ENCODE data around the gene SPDYE4.
"Not testable (repeated sequence)": the region's sequence is repeated elsewhere in the genome, so short reads cannot be mapped to it uniquely, and the experiment has no call there.

The SPDYE4 gene, protein sequence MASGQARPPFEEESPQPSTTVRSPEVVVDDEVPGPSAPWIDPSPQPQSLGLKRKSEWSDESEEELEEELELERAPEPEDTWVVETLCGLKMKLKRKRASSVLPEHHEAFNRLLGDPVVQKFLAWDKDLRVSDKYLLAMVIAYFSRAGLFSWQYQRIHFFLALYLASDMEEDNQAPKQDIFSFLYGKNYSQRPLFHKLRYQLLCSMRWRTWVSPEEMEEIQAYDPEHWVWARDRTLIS

DNA sequence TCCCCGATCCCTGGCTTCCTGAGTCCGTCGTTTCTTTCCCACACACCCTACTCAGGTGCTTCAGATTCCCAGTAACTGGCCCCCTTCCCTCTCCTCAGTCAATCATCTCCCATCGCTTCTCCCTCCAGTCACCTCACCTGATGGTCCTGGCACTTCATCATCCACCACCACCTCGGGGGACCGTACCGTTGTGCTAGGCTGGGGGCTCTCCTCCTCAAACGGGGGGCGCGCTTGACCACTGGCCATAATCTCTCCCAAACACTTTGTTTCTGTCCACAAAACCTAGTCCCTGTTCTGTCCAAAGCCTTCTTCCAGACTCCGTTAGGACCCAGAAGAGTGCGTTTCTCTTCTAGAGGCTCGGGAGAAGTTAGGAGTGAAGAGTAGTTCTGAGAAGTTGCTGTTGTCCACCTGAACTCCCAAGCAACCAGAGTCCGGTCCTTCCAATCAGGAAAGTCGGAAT lies at the start of gene SPDYE4:
SPDYE4 (minus strand) TSS at position 410 of the 460 bp plus-strand sequence; CDS start at position 246, 164 bp downstream.
- no peak for DNase-seq (ENCODE audit: low read depth)

DNA sequence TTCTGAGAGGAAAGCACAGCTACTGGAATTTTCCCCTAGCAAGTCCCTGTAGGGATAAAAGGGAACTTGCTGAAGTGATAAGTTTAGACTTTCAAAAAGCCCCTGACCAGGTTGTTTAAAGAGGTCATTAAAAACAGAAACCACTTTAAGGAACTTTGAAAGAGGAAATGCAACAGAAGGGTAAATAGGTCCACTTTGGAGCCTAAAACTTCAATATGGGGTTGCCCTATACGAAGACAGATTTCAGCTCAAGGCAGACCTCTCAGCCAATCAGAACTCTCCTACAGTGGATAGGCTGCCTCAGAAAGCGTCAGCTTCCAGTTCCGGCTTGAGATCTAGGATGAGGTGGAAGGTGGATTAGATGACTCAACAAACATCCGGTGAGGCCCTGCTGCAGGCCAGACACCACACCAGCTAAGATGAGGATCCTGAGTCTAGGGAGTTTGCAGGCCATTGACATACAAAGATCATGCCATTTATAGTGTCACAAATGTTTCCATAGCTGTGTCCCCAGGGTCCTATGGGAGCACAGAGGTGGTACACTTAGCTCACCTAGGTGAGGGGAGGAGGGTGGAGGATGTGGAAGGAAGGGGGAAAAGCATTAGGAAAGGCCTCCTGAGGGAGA lies 48.7 kb upstream of the SPDYE4 start:
- DNase-seq (ENCODE audit: low read depth), result no peak

DNA sequence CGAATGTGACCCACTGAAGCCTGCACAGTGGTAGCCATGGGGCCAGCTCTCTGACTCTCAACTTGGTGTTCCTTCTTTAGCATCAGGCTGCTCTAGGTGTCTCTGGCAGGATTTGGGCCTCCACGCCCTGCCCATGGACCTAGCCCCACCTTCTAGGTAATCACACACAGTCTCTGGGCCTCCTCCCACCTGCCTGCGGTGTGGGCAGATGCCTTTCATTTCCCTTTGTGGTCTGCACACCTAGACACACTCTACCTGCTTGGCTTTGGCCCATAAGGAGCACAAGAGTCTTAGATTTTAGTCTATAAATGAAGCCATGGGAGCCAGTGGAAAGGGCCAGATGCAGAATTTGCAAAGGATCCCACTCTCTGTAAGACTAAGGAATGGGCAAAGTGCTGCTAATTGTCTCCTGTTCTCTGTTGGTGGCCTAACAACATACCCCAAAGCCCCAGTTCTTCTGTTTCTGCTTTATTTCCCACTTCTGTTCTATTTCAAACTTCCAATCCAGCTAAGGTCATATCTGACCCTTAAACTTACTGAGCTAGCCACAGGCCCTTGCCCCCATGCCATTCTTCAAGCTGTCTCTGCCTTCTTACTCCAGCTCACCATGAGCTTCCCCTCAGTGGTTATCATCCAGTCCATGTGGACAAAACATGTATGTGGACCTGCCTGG lies 48.0 kb upstream of the SPDYE4 start:
- DNase-seq (ENCODE audit: low read depth), result no peak

DNA sequence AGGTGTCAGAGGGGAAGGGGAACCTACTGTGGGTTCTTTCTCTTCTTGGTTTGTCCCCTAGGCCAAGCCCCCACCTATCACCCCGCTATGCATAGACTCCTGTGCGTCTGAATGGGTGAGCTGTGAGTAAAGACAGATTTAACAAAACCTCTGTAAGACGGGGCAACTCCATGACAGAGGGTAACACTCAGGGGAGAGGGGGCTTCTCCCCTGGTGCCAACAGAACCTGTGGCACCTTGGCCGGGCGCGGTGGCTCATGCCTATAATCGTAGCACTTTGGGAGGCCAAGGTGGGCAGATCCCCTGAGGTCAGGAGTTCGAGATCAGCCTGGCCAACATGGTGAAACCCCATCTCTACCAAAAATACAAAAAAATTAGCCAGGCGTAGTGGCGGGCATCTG lies 47.0 kb upstream of the SPDYE4 start:
- DNase-seq (ENCODE audit: low read depth), result not testable (repeated sequence)

DNA sequence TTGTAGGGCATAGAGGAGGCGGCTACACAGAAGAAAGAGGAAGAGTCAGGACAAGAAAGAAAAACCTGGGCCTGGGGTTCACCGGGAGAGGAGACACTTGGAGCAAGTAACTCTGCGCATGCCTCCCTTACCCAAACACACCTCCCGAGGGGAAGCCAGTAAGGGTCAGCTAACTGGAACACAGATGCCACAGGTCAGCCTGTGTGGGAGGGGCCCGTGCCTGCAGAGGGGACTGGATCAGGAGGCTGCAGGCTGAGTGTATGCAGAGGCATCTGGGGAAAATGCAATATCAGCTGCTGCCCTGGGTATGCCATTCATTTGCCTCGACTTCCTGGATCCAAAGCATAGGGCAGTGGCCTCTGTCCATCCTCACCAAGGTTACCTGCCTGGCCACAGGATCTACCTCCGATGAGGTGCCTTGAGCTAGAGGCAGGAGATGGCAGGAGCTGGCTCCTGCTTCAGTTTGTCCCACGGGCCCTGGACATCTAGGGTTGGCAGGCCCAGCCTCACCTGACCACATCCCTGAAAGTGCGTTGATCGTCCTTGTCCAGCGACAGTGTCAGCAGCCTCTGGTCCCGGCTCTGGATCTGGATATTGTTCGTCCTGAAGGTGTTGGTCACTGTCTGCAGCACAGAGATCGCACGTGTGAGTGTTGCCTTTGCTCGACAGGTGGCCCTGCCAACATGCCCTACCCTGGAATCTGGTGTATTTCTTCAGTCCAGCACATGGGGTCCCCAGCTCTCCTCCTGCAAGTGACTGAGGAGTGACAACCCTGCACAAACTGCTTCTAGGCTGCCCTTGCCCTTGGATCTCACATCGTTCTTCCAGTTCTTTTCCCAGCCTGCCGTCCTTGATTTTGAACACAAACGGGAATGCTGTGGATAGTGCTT lies 45.4 kb upstream of the SPDYE4 start:
- DNase-seq (ENCODE audit: low read depth), result no peak

DNA sequence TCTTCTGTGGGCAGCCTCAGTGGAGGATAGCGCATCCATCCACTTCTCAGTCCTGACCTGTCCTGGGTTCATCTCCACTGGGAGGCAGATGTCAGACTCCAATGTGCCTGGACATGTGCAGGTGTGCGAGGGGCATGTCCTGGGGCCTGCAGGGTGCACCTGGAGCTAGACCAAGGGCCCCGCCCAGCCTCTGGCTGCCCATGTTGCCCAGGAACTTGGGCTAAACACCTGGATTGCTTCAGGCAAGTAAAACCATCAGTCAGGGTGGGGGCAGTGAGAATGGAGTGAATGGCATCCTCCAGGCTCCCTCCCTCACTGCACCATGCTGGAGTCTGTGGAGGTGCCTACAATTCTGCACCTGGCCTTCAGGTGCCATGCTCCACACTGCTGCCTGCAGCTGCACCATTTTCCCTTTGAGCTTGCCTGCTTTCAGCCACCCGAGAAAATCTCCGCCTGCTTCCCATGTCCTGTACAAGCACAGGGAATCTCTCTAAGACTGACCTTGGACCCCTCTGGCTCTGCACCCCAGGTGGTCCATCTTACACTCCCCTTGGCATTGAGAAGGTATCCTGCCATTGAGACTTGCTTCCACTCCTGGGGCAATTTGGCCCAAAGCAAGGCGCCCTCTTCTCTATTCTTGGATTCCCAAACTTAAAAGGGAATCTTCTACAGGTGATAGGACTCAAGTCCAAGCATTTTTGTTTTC lies 42.9 kb upstream of the SPDYE4 start:
- DNase-seq (ENCODE audit: low read depth), result no peak

DNA sequence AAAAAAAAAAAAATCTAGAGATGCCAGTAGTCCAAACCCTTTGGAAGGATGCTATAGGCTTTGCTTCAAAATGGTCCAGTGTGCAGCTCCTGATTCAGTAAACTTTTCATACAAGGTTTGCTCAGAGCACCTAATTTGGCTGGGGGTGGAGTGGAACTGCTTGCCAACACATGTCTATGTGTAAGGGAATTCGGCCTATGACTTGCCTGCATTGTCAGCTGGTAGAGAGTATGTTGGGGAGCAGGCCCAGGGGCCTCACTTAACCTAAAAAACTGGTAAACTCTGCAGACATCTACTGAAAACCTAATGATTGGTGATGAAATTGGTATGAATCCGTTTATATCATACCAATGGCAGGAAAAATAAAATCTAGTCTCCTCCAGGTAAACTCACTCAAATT lies 42.3 kb upstream of the SPDYE4 start:
- DNase-seq (ENCODE audit: low read depth), result no peak

DNA sequence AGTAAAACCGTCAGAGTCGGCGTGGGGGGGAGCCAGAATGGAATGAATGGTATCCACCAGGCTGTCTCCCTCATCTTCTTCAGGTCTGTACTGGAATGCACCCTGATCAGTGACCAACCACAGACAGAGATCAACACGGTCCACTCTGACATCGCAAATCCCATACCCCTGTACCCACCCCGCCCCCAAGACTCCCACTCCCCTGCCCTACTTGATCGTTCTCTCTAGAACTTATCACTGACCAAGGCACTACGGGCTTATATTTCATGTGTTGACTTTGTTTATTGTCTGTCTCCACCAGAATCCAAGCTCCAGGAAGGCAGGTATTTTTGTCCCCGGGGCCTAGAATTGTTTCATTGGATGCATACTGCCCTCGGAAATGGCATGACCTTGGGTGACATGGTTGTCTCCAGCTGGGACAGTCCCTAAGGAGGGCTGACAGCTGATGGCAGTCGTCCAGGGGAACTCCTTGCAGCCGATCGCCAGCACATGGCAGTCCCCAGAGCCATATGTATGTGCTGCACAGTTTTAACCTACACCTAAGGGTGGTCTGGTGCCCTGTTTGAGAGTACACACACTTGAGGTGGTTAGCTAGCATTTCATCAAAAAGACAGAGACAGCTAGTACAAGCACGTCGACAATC lies 41.3 kb upstream of the SPDYE4 start:
- no peak for DNase-seq (ENCODE audit: low read depth)

DNA sequence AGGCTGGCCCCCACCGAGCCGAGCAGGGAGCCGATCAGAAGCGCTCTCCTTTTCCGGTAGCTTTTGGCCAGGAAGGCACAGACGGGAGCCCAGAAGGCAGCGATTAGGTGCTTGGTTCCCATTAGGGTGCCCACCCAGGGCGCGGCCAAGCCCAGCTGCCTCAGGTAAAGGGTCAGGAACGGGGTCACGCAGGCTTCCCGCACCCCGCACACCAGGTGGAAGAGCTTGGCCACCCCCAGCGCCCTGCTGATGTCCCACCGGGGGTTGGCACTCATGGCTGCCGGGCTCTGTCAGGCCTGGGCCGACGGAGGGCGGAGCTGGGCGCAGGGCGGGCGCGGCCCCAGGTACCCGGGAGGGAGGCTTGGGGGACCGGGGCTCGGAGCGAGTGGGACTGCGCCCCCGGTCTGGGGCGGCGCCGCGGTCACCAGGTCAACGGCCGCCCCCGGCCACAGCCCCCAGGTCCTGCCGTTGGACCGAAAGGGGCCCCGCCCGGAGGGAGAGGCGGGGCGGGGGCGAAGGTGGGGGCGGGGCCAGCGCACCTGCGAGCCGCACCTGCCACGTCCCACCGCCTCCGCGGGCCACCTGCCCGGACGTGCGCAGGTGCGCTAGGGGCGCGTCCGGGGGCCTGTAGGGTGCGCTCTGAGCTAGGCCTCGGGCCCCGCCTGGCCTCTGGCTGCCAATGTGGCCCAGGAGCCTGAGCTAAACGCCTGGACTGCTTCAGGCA lies 40.7 kb upstream of the SPDYE4 start, which contains the start of gene MFSD6L:
MFSD6L (minus strand) TSS at position 520 of the 724 bp plus-strand sequence; CDS start at position 275, 245 bp downstream.
- no peak for DNase-seq (ENCODE audit: low read depth)

DNA sequence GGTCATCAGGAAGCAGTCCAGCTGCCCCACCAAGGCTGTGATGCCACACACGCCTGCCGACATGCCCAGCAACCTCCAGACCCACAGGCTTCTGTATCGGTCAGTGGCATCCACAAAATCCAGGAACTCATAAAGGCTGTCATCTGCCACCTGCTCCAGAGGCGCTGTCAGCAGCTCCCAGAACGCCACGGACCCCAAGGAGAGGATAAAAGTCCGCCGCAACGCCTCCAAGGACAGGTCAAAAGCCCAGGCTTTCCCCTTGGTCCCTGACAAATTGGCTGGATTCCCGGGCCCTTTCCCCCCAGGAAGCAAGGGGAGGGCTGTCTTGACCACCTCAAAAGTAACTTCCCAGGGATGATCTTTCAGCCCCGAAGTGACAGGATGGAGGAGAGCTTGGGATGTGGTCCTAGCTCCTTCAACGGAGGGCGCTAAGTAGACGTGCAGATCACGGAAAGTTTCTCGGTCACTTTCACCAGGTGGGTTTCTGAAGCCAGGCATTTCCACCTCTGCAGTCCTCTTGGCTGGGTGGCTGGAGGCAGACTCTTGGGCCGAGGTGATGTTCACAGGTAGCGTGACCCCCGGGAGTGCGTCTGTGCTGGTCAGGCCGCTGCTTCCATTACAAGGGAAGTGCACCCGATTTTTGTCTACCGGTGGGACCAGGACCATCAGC lies 40.0 kb upstream of the SPDYE4 start:
- DNase-seq (ENCODE audit: low read depth), result no peak

DNA sequence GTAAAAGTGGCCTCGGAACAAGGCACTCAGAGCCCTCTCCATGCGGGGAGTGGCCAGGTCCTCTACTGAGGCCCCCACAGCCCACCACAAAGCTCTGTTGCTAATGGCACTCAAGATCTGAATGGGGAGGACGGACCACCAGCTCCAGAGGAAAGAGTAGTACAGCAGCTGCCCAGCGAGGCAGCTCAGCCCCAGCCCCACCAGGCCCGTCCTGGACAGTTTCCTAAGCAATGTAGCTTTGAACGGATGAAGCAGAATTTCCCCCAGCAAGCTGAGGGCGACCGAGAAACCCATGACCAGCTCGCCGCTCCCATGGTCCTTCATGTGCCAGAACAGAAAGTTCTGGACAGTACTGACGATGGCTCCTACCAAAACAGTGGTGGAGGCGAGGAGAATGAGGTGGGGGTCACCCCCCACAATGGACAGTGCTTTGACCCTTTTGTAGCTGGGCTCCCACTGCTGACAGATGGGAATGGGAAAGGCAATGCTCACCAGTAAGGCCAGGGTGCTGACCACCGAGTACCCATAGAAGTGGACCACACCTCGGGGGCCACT lies 39.4 kb upstream of the SPDYE4 start:
- no peak for DNase-seq (ENCODE audit: low read depth)

DNA sequence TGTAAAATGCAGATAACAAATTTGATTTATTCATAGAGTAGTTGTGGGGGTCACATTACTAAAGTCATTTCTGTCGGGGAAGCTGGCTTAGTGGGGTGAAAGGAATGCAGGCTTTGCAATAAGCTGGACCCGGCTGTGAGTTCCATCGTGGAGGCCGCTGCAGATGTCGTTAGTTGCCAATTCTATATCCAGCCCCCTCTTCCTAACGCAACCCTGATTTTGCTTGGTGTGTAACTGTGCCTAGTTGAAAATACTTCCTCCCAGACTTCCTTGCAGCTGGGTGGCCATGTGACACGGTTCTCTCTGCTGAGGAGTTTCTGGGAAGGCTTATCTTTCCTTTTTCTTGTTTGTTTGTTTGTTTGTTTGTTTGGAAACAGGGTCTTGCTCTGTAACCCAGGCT lies 36.3 kb upstream of the SPDYE4 start:
- DNase-seq (ENCODE audit: low read depth), result no peak

DNA sequence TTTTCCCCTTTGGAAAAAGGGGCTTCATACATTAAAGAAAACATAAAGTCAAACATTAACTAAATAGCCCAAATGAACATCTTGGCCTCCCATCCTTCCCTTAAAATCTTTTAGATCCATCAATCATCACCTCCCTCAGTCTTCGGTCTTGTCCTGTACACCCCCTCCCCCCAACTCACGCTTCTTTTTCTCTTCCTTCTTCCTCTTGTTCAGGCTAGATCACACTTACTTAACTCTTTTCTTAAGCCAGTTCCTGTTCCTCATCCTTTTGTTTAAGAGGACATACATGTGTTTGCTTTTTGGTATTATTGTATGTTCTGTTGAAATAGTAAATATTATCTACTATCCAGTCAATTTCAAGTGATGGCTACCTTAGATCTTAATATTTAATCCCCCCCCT lies 35.3 kb upstream of the SPDYE4 start:
- DNase-seq (ENCODE audit: low read depth), result no peak

DNA sequence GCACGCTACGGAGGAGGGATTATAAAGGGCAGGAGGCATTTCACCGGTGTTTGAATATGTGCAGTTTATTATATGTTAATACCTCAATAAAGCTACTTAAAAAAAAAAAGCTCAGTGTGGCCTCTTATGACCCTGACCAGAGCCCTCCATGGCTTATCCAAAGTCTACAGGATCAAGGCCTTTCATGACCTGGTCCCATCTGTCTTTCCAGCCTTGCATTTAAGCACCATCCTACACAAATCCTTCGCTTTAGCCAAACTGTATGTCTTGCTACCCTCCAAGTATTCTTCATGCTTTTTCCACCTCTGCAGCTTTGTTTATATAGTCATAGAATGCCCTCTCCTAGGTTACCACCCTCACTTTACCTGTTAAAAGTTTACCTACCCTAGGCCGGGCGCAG lies 34.3 kb upstream of the SPDYE4 start:
- DNase-seq (ENCODE audit: low read depth), result no peak

DNA sequence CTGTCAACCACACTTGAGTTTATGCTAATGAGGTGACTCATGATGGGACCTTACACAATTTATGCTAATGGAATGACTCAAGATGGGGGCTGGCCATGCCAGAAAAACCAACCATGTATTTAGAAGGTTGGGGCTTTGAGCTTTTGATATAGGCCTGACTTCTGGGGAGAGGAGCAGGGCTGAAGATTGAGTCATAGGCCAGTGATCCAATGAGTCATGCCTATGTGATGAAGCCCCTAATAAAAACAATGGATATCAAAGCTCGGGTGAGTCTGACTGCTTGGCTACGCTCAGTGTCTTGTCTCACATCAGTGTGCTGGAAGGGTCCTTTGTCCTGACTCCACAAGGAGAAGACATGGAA lies 33.5 kb upstream of the SPDYE4 start:
- no peak for DNase-seq (ENCODE audit: low read depth)

DNA sequence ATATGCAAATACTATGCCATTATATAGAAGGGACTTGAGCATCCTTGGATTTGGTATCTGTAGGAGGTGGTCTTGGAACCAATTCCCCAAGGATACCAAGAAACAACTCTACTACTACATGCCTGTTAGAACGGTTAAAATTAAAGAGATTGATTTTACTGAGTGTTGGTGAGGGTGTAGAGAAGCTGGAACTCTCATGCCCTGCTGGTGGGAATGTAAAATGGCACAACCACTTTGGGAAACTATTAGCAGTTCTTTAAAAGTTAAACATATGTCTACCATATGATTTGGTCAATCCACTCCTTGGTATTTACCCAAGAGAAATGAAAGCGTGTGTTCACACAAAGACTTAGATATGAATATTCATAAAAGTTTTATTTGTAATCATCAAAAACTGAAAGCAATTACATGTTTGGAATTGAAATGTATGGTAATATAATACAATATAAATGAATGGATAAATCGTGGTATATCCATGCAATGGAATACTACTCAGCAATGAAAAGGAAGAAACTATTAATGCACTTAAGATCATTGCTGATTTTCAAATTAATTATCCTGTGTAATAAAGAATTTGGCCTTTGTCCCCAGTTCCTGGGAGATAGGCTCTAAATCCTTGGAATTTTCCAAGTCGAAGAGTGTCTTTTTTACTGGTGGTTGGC lies 33.0 kb upstream of the SPDYE4 start:
- no peak for DNase-seq (ENCODE audit: low read depth)

DNA sequence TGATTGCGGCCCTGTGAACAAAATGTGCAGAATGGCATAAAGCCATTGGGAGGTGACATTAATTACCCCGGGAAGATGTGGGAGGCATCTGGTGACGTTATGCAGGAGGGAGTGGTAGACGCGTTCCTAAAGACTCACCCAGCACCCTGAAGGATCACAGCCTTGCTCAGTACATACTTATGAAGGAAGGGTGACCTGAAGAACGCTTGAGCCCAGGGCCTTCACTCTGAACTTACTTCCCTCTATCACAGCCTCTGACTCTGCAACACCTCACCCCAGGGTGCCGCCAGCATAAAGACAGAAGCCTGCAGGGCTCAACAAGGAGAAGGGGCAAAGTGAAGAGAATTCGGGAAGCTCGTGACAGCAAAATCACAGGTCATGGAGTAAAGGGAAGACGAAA lies 31.4 kb upstream of the SPDYE4 start:
- DNase-seq (ENCODE audit: low read depth), result no peak

DNA sequence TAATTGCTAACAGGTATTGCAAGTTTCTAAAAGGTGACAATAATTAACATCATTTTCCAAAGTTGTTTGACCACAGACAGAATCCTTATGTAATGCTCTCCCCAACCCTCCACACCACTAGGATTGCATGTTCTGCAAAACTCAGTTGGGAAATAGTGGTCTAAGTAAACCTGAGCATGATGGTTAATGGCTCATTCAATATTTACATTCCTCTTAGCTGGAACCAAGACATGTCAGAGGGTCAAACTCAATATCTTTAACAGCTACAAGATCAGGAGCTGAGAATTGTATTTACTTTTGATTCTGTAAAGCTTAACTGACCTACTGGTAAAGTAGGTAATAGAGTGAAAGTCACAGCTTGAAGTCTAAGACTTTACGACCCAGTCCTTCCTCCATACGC lies 30.7 kb upstream of the SPDYE4 start:
- DNase-seq (ENCODE audit: low read depth), result no peak
